Esophagus muscularis mucosa (tissue), 3 donors: ENCODE results near the gene BICDL1.

ENCODE experiments used
- EP300 ChIP-seq: sonication (generic); formaldehyde crosslinking; IDR thresholded peaks from one replicate; pipeline ENCODE4 v1.6.1; 2017; ENCODE audit warnings: antibody characterized with exemption
- POLR2A ChIP-seq: fragments of 450-650 bp; IDR thresholded peaks from one replicate; pipeline ENCODE4 v1.6.1; 2017; ENCODE audit warnings: antibody characterized with exemption, moderate library complexity, mild to moderate bottlenecking, low read depth
- POLR2AphosphoS5 ChIP-seq, 2 donors: sonication (generic); formaldehyde crosslinking; IDR thresholded peaks; one replicate each; pipeline ENCODE4 v1.6.1; 2017; ENCODE audit warnings: antibody characterized with exemption in 2 of 2

GRCh38 chr12:120051535-120051934 is 62.5 kb downstream of the BICDL1 start:
- TF ChIP-seq EP300 (no peak), POLR2AphosphoS5 (IDR thresholded peaks at IDR 0.05) (no peak), POLR2A (no peak)
